ENCODE data around the gene STXBP1.

The STXBP1 gene

DNA sequence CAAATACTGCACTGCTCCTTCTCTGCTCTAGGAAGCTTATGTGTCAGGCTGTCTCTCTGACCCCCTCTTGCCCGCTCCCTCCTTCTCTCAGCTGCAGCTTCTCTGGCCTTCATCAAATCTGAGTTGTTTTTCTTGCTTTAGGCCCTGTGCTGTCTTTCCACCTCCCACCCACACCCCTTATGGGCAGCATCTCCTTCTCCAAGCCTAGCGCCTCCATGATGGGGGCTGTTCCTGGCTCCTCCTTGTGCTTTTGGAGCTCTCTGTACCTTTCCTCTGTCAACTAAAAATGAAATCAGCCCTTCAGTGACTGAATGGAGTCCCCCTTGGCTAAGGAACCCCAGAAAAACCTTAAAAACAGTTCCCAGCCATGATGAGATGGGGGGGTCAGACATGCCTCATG, 88.1 kb downstream of the STXBP1 start:
- no peaks in the 10 kb centered on the region for H3K9me2 ChIP-seq (replicated peaks; ENCODE audit: control insufficient read depth, low read length)
- no peak overlapping the region for H3K4me3 ChIP-seq (ENCODE audit: low read length)
- no peaks in the 10 kb centered on the region for H4K20me1 ChIP-seq (ENCODE audit: control insufficient read depth, insufficient read depth, low read depth, low read length)
- no peak overlapping the region for H3K4me2 ChIP-seq (ENCODE audit: low read length)
- H3K27me3 ChIP-seq (ENCODE audit: control insufficient read depth, low read length): no peaks in the 10 kb centered on the region
- H3F3A ChIP-seq (ENCODE audit: control insufficient read depth, insufficient read depth): no peaks in the 10 kb centered on the region
- H3K4me1 ChIP-seq (ENCODE audit: control insufficient read depth, low read length): peaks cover 6% of the 10 kb centered on the region
- H3K9me3 ChIP-seq (ENCODE audit: control insufficient read depth, insufficient read depth, low read length): no peaks in the 10 kb centered on the region
- H3K36me3 ChIP-seq (ENCODE audit: control insufficient read depth, low read length): no peaks in the 10 kb centered on the region
- no peaks in the 10 kb centered on the region for H3K79me2 ChIP-seq (ENCODE audit: control insufficient read depth, low read length)
- no peak overlapping the region for H3K27ac ChIP-seq (ENCODE audit: low read depth, low read length)
- TF ChIP-seq, protein P1, sequence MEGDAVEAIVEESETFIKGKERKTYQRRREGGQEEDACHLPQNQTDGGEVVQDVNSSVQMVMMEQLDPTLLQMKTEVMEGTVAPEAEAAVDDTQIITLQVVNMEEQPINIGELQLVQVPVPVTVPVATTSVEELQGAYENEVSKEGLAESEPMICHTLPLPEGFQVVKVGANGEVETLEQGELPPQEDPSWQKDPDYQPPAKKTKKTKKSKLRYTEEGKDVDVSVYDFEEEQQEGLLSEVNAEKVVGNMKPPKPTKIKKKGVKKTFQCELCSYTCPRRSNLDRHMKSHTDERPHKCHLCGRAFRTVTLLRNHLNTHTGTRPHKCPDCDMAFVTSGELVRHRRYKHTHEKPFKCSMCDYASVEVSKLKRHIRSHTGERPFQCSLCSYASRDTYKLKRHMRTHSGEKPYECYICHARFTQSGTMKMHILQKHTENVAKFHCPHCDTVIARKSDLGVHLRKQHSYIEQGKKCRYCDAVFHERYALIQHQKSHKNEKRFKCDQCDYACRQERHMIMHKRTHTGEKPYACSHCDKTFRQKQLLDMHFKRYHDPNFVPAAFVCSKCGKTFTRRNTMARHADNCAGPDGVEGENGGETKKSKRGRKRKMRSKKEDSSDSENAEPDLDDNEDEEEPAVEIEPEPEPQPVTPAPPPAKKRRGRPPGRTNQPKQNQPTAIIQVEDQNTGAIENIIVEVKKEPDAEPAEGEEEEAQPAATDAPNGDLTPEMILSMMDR (IDR thresholded peaks at IDR 0.05; ENCODE audit: low read depth, low read length, poor library complexity, severe bottlenecking): no peak
- no peak for TF ChIP-seq EZH2phosphoT487 (IDR thresholded peaks at IDR 0.05; ENCODE audit: borderline replicate concordance, low read length)

DNA sequence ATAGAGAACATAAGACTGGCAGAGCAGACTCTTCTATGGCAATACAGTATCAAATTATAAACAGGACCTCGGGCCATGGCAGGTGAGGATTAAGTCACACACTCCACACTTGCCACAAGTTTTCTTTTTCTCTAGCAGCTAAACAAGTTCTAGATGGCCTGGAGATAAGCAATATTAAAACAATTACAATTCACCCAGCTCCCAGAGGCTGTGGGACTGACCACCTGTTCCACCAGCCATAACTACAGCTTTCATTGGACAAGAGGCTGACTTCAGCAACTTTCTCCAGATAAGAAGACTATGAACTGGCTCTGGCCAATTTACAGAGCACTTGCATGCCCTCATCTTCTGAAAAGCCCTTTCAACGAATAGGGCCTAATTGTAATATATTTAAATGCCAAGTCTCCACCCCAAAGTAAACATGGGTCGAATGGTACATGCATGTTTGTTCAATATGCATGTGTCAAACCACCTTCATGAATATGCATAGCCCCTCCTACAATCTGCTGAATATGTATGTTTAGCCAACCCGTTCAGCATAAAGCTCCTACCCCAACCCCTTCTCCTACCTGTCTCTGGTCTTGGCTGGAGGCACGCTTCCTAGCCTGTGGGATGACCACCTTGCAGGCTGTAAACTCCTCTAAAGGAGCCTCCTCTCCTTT, 88.6 kb downstream of the STXBP1 start:
- Histone ChIP-seq H3F3A (ENCODE audit: control insufficient read depth, insufficient read depth) (no peaks in the 10 kb centered on the region), H3K36me3 (ENCODE audit: control insufficient read depth, low read length) (no peaks in the 10 kb centered on the region), H3K4me1 (ENCODE audit: control insufficient read depth, low read length) (peaks cover 6% of the 10 kb centered on the region), H3K9me3 (ENCODE audit: control insufficient read depth, insufficient read depth, low read length) (no peaks in the 10 kb centered on the region), H3K9me2 (replicated peaks; ENCODE audit: control insufficient read depth, low read length) (no peaks in the 10 kb centered on the region), H3K79me2 (ENCODE audit: control insufficient read depth, low read length) (no peaks in the 10 kb centered on the region), H4K20me1 (ENCODE audit: control insufficient read depth, insufficient read depth, low read depth, low read length) (no peaks in the 10 kb centered on the region), H3K27ac (ENCODE audit: low read depth, low read length) (no peak overlapping the region), H3K4me3 (ENCODE audit: low read length) (no peak overlapping the region), H3K4me2 (ENCODE audit: low read length) (no peak overlapping the region), H3K27me3 (ENCODE audit: control insufficient read depth, low read length) (no peaks in the 10 kb centered on the region)
- no peak for TF ChIP-seq EZH2phosphoT487 (IDR thresholded peaks at IDR 0.05; ENCODE audit: borderline replicate concordance, low read length)
- TF ChIP-seq, protein P1 (IDR thresholded peaks at IDR 0.05; ENCODE audit: low read depth, low read length, poor library complexity, severe bottlenecking): no peak

DNA sequence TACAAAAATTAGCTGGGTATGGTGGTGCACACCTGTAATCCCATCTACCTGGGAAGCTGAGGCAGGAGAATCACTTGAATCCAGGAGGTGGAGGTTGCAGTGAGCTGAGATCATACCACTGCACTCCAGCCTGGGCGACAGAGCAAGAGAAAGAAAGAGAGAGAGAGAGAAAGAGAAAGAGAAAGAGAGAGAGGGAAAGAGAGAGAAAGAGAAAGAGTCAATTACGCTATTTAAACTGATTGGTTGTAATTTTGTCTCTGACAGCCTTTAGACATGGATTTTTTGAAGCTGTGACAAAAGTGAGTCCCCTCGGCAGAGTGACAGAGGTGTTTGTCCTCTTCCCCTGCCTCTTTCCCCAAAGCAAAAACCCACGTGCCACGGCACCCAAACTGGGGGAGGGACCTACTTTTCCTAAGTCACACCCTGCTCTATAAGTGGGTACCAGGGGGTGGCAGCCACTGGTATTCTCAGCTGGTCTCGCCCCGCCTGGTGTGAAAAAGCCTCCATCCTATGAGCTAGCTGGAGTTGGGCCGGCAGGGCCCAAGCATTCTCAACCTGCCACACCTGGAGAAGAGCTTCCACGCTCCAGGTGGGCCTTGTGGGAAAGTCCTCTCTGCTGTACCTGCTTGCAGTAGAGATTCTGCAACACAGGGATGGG, 91.3 kb downstream of the STXBP1 start:
- Histone ChIP-seq H4K20me1 (ENCODE audit: control insufficient read depth, insufficient read depth, low read depth, low read length) (no peaks in the 10 kb centered on the region), H3K4me2 (ENCODE audit: low read length) (no peak overlapping the region), H3K27ac (ENCODE audit: low read depth, low read length) (no peak overlapping the region), H3K36me3 (ENCODE audit: control insufficient read depth, low read length) (no peaks in the 10 kb centered on the region), H3K27me3 (ENCODE audit: control insufficient read depth, low read length) (no peaks in the 10 kb centered on the region), H3K9me2 (replicated peaks; ENCODE audit: control insufficient read depth, low read length) (no peaks in the 10 kb centered on the region), H3K79me2 (ENCODE audit: control insufficient read depth, low read length) (no peaks in the 10 kb centered on the region), H3K4me3 (ENCODE audit: low read length) (no peak overlapping the region), H3F3A (ENCODE audit: control insufficient read depth, insufficient read depth) (no peaks in the 10 kb centered on the region), H3K4me1 (ENCODE audit: control insufficient read depth, low read length) (peaks cover 11% of the 10 kb centered on the region), H3K9me3 (ENCODE audit: control insufficient read depth, insufficient read depth, low read length) (no peaks in the 10 kb centered on the region)
- TF ChIP-seq, protein P1 (IDR thresholded peaks at IDR 0.05; ENCODE audit: low read depth, low read length, poor library complexity, severe bottlenecking): no peak
- no peak for TF ChIP-seq EZH2phosphoT487 (IDR thresholded peaks at IDR 0.05; ENCODE audit: borderline replicate concordance, low read length)
